ENCODE results near the gene ZNF202. TPM values are rescaled to one million over a fixed set of nuclear protein-coding genes. Genes with fewer than 3 reads are reported as not detected.

The ZNF202 gene
- total and polyA plus RNA-seq, 2 of the 13 experiments (the other 11 are each of a cell fraction or from before 2014, with no cell fraction given): 7.7 to 7.9 TPM

- no peaks in the 10 kb centered on the region for H3K4me1 ChIP-seq (ENCODE audit: insufficient read depth, low read length)
- H3K9me3 ChIP-seq (ENCODE audit: low read length): no peaks in the 10 kb centered on the region
- in situ Hi-C loops (cut with HindIII; ENCODE audit: extremely low pct_ligation_motif_present, low pct_unique_long_range_greater_than_20kb) (no loop called here), intact Hi-C loops (cut with micrococcal nuclease; ENCODE audit: unreplicated experiment) (no loop called here)
- no peak within 1 kb of the TSS for H3K9ac ChIP-seq (ENCODE audit: insufficient read depth, low read depth, low read length)
- H3K4me3 ChIP-seq (replicated peaks in 1 of 3; ENCODE audit: insufficient read depth in 1 of 3, low read depth in 2 of 3, low read length in 3 of 3): no peak within 1 kb of the TSS
- no peaks in the 10 kb centered on the region for H4K20me1 ChIP-seq (ENCODE audit: insufficient read depth, low read length)
- no peak for ATAC-seq
- ChIA-PET POLR2A (no interaction called here), CTCF (ENCODE audit: low intra/inter-chr PET ratio, low total read pairs) (no interaction called here)
- H2AFZ ChIP-seq (ENCODE audit: low read length): no peak within 1 kb of the TSS
- H3K27me3 ChIP-seq (ENCODE audit: control insufficient read depth in 1 of 2, insufficient read depth in 2 of 2, low read length in 2 of 2): no peaks in the 10 kb centered on the region
- BruUV-seq (replicated peaks): no TSS peak
- H3K27ac ChIP-seq (ENCODE audit: extremely low read length, insufficient read depth, low read length): no peak within 1 kb of the TSS
- H3K36me3 ChIP-seq (replicated peaks in 1 of 2; ENCODE audit: control insufficient read depth in 1 of 2, insufficient read depth in 2 of 2, low read length in 2 of 2): no peaks in the 10 kb centered on the region
- no peak for TF ChIP-seq ZFP1 (CRISPR knock-in tag; IDR thresholded peaks at IDR 0.05)
- no peak for TF ChIP-seq ZNF275 (CRISPR knock-in tag; IDR thresholded peaks at IDR 0.05; ENCODE audit: borderline replicate concordance)
- TF ChIP-seq, protein P1, sequence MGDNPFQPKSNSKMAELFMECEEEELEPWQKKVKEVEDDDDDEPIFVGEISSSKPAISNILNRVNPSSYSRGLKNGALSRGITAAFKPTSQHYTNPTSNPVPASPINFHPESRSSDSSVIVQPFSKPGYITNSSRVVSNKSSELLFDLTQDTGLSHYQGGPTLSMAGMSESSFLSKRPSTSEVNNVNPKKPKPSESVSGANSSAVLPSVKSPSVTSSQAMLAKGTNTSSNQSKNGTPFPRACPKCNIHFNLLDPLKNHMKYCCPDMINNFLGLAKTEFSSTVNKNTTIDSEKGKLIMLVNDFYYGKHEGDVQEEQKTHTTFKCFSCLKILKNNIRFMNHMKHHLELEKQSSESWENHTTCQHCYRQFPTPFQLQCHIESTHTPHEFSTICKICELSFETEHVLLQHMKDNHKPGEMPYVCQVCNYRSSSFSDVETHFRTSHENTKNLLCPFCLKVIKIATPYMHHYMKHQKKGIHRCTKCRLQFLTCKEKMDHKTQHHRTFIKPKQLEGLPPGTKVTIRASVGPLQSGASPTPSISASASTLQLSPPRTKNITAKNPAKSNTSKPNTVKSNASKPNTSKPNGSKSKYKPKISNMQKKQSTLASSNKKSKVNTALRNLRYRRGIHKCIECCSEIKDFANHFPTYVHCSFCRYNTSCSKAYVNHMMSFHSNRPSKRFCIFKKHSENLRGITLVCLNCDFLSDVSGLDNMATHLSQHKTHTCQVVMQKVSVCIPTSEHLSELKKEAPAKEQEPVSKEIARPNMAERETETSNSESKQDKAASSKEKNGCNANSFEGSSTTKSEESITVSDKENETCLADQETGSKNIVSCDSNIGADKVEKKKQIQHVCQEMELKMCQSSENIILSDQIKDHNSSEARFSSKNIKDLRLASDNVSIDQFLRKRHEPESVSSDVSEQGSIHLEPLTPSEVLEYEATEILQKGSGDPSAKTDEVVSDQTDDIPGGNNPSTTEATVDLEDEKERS (CRISPR knock-in tag; IDR thresholded peaks at IDR 0.05): no peak
- TF ChIP-seq NR0B2 (CRISPR knock-in tag; IDR thresholded peaks at IDR 0.05): no peak
- TF ChIP-seq ZNF335 (CRISPR knock-in tag; IDR thresholded peaks at IDR 0.05): no peak
- TF ChIP-seq, protein P2, sequence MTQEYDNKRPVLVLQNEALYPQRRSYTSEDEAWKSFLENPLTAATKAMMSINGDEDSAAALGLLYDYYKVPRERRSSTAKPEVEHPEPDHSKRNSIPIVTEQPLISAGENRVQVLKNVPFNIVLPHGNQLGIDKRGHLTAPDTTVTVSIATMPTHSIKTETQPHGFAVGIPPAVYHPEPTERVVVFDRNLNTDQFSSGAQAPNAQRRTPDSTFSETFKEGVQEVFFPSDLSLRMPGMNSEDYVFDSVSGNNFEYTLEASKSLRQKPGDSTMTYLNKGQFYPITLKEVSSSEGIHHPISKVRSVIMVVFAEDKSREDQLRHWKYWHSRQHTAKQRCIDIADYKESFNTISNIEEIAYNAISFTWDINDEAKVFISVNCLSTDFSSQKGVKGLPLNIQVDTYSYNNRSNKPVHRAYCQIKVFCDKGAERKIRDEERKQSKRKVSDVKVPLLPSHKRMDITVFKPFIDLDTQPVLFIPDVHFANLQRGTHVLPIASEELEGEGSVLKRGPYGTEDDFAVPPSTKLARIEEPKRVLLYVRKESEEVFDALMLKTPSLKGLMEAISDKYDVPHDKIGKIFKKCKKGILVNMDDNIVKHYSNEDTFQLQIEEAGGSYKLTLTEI (CRISPR knock-in tag; conservative IDR thresholded peaks at IDR 0.05): no peak
- no peak for TF ChIP-seq ZNF766 (CRISPR knock-in tag; IDR thresholded peaks at IDR 0.05; ENCODE audit: borderline replicate concordance)
- TF ChIP-seq GATA4 (IDR thresholded peaks at IDR 0.05; ENCODE audit: borderline replicate concordance, low read depth): no peak
- no peak for TF ChIP-seq ZNF121 (CRISPR knock-in tag; IDR thresholded peaks at IDR 0.05)
- TF ChIP-seq ZBTB7A (CRISPR knock-in tag; IDR thresholded peaks at IDR 0.05): no peak
- TF ChIP-seq MZF1 (CRISPR knock-in tag; IDR thresholded peaks at IDR 0.05; ENCODE audit: borderline replicate concordance): no peak
- no peak for TF ChIP-seq CHCHD3 (CRISPR knock-in tag; IDR thresholded peaks at IDR 0.05)
- TF ChIP-seq PPARG (CRISPR knock-in tag; conservative IDR thresholded peaks at IDR 0.05): no peak
- no peak for TF ChIP-seq ZFP82 (CRISPR knock-in tag; IDR thresholded peaks at IDR 0.05; ENCODE audit: borderline replicate concordance)
- 13% methylated on average over 3 of the region's 3 CpGs for WGBS (ENCODE audit: low lambda C conversion rate)
- DNase-seq (ENCODE audit: low spot score): no peak
- FAIRE-seq: no peak
- no peaks in the 10 kb centered on the region for H3K79me2 ChIP-seq (ENCODE audit: insufficient read depth, low read length)
- no peak within 1 kb of the TSS for H3K4me2 ChIP-seq (ENCODE audit: low read depth, low read length)
Measured at GRCh38 chr11:123754101-123754568, 12.7 kb upstream of the ZNF202 start, which contains the start of gene OR6X1. OR6X1 (minus strand) TSS chr11:123754518; CDS start chr11:123754518, 0 bp downstream.
